SK-N-SH (cell line): ENCODE results near the gene CYP2D6. TPM values are rescaled to one million over a fixed set of nuclear protein-coding genes. Genes with fewer than 3 reads are reported as not detected.
"Not testable (repeated sequence)": the region's sequence is repeated elsewhere in the genome, so short reads cannot be mapped to it uniquely, and the experiment has no call there.

Source experiments
- CTCF ChIA-PET: fragments of 300-600, 350-600 bp; formaldehyde crosslinking; extraction: SDS; loops from one replicate; lab custom pipeline; 2021; lab: Yijun Ruan, JAX
- POLR2A ChIA-PET: fragments of 350-600 bp; sonication (Branson Sonifier 250); formaldehyde crosslinking; extraction: SDS; loops from one replicate; lab custom pipeline; 2020; ENCODE audit warnings: antibody characterized with exemption, inconsistent platforms; lab: Yijun Ruan, JAX
- DNase-seq: peaks from one replicate; pipeline ENCODE4 v3.0.0; 2012
- H2AFZ ChIP-seq: fragments of 200-600 bp; sonication (generic); 2 replicates; pipeline ENCODE4 v1.8.1; 2016; ENCODE audit warnings: antibody characterized with exemption, mild to moderate bottlenecking, low read depth
- H3F3A ChIP-seq: fragments of 200-600 bp; sonication (generic); replicated peaks from 2 replicates; pipeline ENCODE3; 2016; ENCODE audit warnings: antibody characterized with exemption, mild to moderate bottlenecking; ENCODE audit not compliant: insufficient read depth
- H3K27ac ChIP-seq, 2 experiments: fragments of 200-500 bp in 1 of 2; fragments of 200-600 bp in 1 of 2; sonication (Bioruptor generic) in 1 of 2; sonication (generic), shearing (Covaris generic) in 1 of 2; 2 replicates each; pipeline versions ENCODE4 v1.5.1 to v1.6.1; 2014 to 2016; ENCODE audit warnings: low read depth in 2 of 2, inconsistent platforms in 1 of 2, low read length in 1 of 2, mild to moderate bottlenecking in 1 of 2, mixed read lengths in 1 of 2
- H3K27me3 ChIP-seq: fragments of 200-600 bp; sonication (generic), shearing (Covaris generic); 2 replicates; pipeline ENCODE4 v1.6.1; 2016; ENCODE audit warnings: mixed run types; ENCODE audit not compliant: insufficient read depth
- H3K36me3 ChIP-seq, 2 experiments: fragments of 200-500 bp in 1 of 2; fragments of 200-600 bp in 1 of 2; sonication (Bioruptor generic) in 1 of 2; sonication (generic) in 1 of 2; replicated peaks in 1 of 2; 2 replicates each; pipeline versions ENCODE3 to v1.5.1; 2014 to 2016; ENCODE audit warnings: low read length in 1 of 2, mild to moderate bottlenecking in 1 of 2; ENCODE audit not compliant: insufficient read depth in 2 of 2, control insufficient read depth in 1 of 2
- H3K4me1 ChIP-seq, 2 experiments: fragments of 200-500 bp in 1 of 2; fragments of 200-600 bp in 1 of 2; sonication (Bioruptor generic) in 1 of 2; sonication (generic), shearing (Covaris generic) in 1 of 2; 2 replicates each; pipeline versions ENCODE4 v1.5.1 to v1.6.1; 2014 to 2016; ENCODE audit warnings: low read depth in 1 of 2, low read length in 1 of 2, mixed run types in 1 of 2; ENCODE audit not compliant: insufficient read depth in 2 of 2, control insufficient read depth in 1 of 2
- H3K4me2 ChIP-seq: fragments of 200-600 bp; sonication (generic), shearing (Covaris generic); 2 replicates; pipeline ENCODE4 v1.6.1; 2017; ENCODE audit warnings: mixed run types
- H3K4me3 ChIP-seq, 2 experiments: fragments of 200-500 bp in 1 of 2; fragments of 200-600 bp in 1 of 2; sonication (Bioruptor generic) in 1 of 2; sonication (generic), shearing (Covaris generic) in 1 of 2; 2 replicates each; pipeline versions ENCODE4 v1.5.1 to v1.8.1; 2014 to 2016; ENCODE audit warnings: low read depth in 2 of 2, inconsistent platforms in 1 of 2, low read length in 1 of 2, mild to moderate bottlenecking in 1 of 2, mixed read lengths in 1 of 2, moderate library complexity in 1 of 2
- H3K79me2 ChIP-seq: fragments of 200-600 bp; sonication (generic); 2 replicates; pipeline ENCODE4 v1.8.1; 2017; ENCODE audit warnings: mild to moderate bottlenecking; ENCODE audit not compliant: insufficient read depth
- H3K9ac ChIP-seq: fragments of 200-600 bp; sonication (generic); 2 replicates; pipeline ENCODE4 v1.6.1; 2017; ENCODE audit warnings: mixed run types
- H3K9me2 ChIP-seq: fragments of 200-600 bp; sonication (generic); 2 replicates; pipeline ENCODE4 v1.6.1; 2017; ENCODE audit warnings: mixed run types
- H3K9me3 ChIP-seq: fragments of 200-600 bp; sonication (generic); 2 replicates; pipeline ENCODE4 v1.6.1; 2017; ENCODE audit warnings: mixed run types, mild to moderate bottlenecking, moderate library complexity
- H4K20me1 ChIP-seq: fragments of 200-600 bp; sonication (generic); 2 replicates; pipeline ENCODE4 v1.6.1; 2017; ENCODE audit warnings: mild to moderate bottlenecking, mixed run types; ENCODE audit not compliant: insufficient read depth
- ELF1 ChIP-seq: IDR thresholded peaks from 2 replicates; pipeline ENCODE4 v1.4.0; 2012
- EP300 ChIP-seq, 2 experiments: IDR thresholded peaks; 2 replicates each; pipeline versions ENCODE4 v1.4.0 to v1.6.1; 2012; ENCODE audit warnings: borderline replicate concordance in 1 of 2, low read depth in 1 of 2, low read length in 1 of 2
- FOXM1 ChIP-seq: IDR thresholded peaks from 2 replicates; pipeline ENCODE4 v1.4.0; 2012; ENCODE audit warnings: low read depth, mild to moderate bottlenecking
- GATA2 ChIP-seq: sonication (generic); formaldehyde crosslinking; IDR thresholded peaks from 2 replicates; pipeline ENCODE4 v1.5.0; 2020; ENCODE audit warnings: mild to moderate bottlenecking, missing genetic modification reagents
- MAX ChIP-seq: IDR thresholded peaks from 2 replicates; pipeline ENCODE4 v1.4.0; 2012; ENCODE audit warnings: low read depth
- MEF2A ChIP-seq: IDR thresholded peaks from 2 replicates; pipeline ENCODE4 v1.4.0; 2012; ENCODE audit warnings: low read depth, borderline replicate concordance
- MXI1 ChIP-seq: IDR thresholded peaks from 2 replicates; pipeline ENCODE4 v1.6.1; 2012; ENCODE audit warnings: mild to moderate bottlenecking, low read depth, low read length, improper control_type of control experiment
- NFIC ChIP-seq: IDR thresholded peaks from 2 replicates; pipeline ENCODE4 v1.4.0; 2012; ENCODE audit warnings: borderline replicate concordance
- PBX3 ChIP-seq: IDR thresholded peaks from 2 replicates; pipeline ENCODE4; 2012
- POLR2AphosphoS5 ChIP-seq: IDR thresholded peaks from 2 replicates; pipeline ENCODE4 v1.6.1; 2012; ENCODE audit warnings: low read depth, low read length
- RAD21 ChIP-seq: IDR thresholded peaks from 2 replicates; pipeline ENCODE4 v1.6.1; 2012; ENCODE audit warnings: mild to moderate bottlenecking, low read length
- REST ChIP-seq: IDR thresholded peaks from 2 replicates; pipeline ENCODE4 v1.6.1; 2012; ENCODE audit warnings: mild to moderate bottlenecking, low read depth, low read length, moderate library complexity
- SMC3 ChIP-seq: IDR thresholded peaks from 2 replicates; pipeline ENCODE4 v1.6.1; 2012; ENCODE audit warnings: low read depth, low read length, improper control_type of control experiment
- TCF12 ChIP-seq: IDR thresholded peaks from 2 replicates; pipeline ENCODE4 v1.4.0; 2012
- USF2 ChIP-seq: fragments of 150-350 bp; IDR thresholded peaks from 2 replicates; pipeline ENCODE4 v1.6.1; 2017; ENCODE audit warnings: antibody characterized with exemption, low read length, low read depth, borderline replicate concordance
- WGBS: methylation state at CpG from one replicate; pipeline ENCODE4 v1.1.6; 2017; ENCODE audit warnings: low lambda C conversion rate; 5-methylcytosine and 5-hydroxymethylcytosine counted together
- polyA plus RNA-seq, 3 experiments: library from polyadenylated mRNA; depleted of rRNA; stranded (reverse); fragments of >200 nt; gene quantifications; 2 replicates each; pipeline ENCODE4 v1.2.3, GENCODE V29; 2012

CYP2D6 gene
- polyA plus RNA-seq, 1 of the 3 experiments (the other 2 are of a cell fraction): 0.26 TPM

GRCh38 chr22:42108848-42109247, 21.8 kb downstream of the CYP2D6 start (continued):
- TF ChIP-seq PBX3 (no peak), SMC3 (no peak), USF2 (no peak), TCF12 (no peak), GATA2 (no peak), NFIC (no peak), POLR2AphosphoS5 (no peak), FOXM1 (no peak)

GRCh38 chr22:42104332-42104860, 26.2 kb downstream of the CYP2D6 start:
- H3F3A ChIP-seq, H3K9me3 ChIP-seq, H3K4me2 ChIP-seq, H3K27me3 ChIP-seq, H3K9ac ChIP-seq, H3K27ac ChIP-seq, POLR2A ChIA-PET, H3K4me3 ChIP-seq, H3K36me3 ChIP-seq, H4K20me1 ChIP-seq, H3K79me2 ChIP-seq, H3K4me1 ChIP-seq, DNase-seq, H2AFZ ChIP-seq, H3K9me2 ChIP-seq: not testable (repeated sequence)
- CTCF ChIA-PET: interaction anchor here (0.6 kb wide), 1 partner anchor 9 kb away, joined by 3 read pairs; no protein-coding TSS in a partner anchor
- 72% methylated on average over 6 of the region's 6 CpGs for whole genome bisulfite sequencing

- Histone ChIP-seq H4K20me1 (no peaks in the 10 kb centered on the region), H3K9ac (no peak overlapping the region), H3K9me3 (0 out of 2 replicates have a peak, but pooled peaks cover 3% of the 10 kb centered on the region), H2AFZ (no peak overlapping the region), H3K4me1 (no peaks in the 10 kb centered on the region), H3K27ac (no peak overlapping the region), H3K4me2 (no peak overlapping the region), H3K27me3 (no peaks in the 10 kb centered on the region), H3K36me3 (no peaks in the 10 kb centered on the region), H3K79me2 (no peaks in the 10 kb centered on the region), H3F3A (no peaks in the 10 kb centered on the region), H3K9me2 (no peaks in the 10 kb centered on the region), H3K4me3 (no peak overlapping the region)
- TF ChIP-seq SMC3 (no peak), REST (no peak), FOXM1 (no peak), PBX3 (no peak), EP300 (IDR thresholded peaks at IDR 0.05; ENCODE audit: borderline replicate concordance in 1 of 2, low read depth in 1 of 2, low read length in 1 of 2) (no peak), MXI1 (no peak), ELF1 (no peak), RAD21 (no peak), MAX (no peak), MEF2A (no peak)
- 80% methylated on average over 3 of the region's 3 CpGs for WGBS
- ChIA-PET CTCF (interaction anchor here (1.3 kb wide), 1 partner anchor 10 kb away, joined by 4 read pairs; no protein-coding TSS in a partner anchor), POLR2A (no interaction called here)
- no peak for DNase-seq
Observed at GRCh38 chr22:42101199-42101598, 29.4 kb downstream of the CYP2D6 start.
